Esophagus squamous epithelium (tissue), 4 donors: ENCODE measurements around the gene MRGPRF.

Experiments used
- POLR2A ChIP-seq, 4 donors: fragments of 450-650 bp; IDR thresholded peaks; one replicate each; pipeline ENCODE4 v1.6.1; 2017; ENCODE audit warnings: antibody characterized with exemption in 4 of 4, mild to moderate bottlenecking in 4 of 4, moderate library complexity in 3 of 4
- TF ChIP-seq, protein P1 (sequence below), 6 experiments: fragments of 450-650 bp in 4 of 6; fragments of 200-600 bp in 2 of 6; sonication (generic) in 2 of 6; IDR thresholded peaks; one replicate each; pipeline ENCODE4 v1.5.1; 2016 to 2019; ENCODE audit warnings: antibody characterized with exemption in 6 of 6, mild to moderate bottlenecking in 4 of 6, moderate library complexity in 4 of 6

DNA sequence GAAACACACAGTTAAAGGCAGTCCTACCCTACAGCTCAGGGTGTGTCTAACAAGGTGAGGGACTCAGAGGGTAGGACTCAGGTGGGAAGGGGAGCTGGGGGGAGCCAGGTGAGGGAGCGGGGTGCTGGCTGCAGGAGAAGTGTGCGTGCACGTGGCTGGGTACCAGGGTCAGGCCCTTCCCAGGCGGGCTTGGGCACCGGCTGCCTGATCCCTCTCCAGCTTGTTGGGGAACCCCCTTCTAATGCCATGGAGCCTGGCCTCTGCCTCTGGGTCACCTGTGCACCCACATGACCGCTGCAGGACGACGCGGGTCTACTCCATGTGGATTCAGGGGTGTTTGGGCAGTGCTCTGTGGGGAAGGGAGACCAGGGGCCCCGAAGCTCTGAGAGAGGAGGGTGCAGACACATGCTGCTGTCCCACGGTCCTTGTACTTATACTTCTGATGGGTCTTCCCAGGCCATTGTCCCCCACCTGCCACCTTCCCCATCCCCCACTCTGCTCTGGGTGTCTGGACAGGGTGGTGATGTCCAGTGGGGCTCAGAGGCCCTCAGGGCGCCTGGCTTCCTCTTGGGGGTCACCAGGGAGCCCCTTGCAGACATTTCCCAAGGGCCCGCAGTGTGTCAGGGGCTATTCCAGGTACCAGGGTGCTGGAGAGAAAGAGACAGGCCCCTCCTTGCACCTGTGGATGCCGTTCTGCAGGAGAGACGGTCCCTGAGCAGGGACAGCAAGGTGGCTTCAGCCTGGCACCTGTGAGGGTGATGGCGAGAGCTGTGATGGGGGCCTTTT, 21.9 kb downstream of the MRGPRF start:
- TF ChIP-seq, protein P1, sequence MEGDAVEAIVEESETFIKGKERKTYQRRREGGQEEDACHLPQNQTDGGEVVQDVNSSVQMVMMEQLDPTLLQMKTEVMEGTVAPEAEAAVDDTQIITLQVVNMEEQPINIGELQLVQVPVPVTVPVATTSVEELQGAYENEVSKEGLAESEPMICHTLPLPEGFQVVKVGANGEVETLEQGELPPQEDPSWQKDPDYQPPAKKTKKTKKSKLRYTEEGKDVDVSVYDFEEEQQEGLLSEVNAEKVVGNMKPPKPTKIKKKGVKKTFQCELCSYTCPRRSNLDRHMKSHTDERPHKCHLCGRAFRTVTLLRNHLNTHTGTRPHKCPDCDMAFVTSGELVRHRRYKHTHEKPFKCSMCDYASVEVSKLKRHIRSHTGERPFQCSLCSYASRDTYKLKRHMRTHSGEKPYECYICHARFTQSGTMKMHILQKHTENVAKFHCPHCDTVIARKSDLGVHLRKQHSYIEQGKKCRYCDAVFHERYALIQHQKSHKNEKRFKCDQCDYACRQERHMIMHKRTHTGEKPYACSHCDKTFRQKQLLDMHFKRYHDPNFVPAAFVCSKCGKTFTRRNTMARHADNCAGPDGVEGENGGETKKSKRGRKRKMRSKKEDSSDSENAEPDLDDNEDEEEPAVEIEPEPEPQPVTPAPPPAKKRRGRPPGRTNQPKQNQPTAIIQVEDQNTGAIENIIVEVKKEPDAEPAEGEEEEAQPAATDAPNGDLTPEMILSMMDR (IDR thresholded peaks at IDR 0.05) = no peak
- TF ChIP-seq POLR2A (IDR thresholded peaks at IDR 0.05) = no peak
